ENCODE measurements around the gene LBP.

- no peak for TF ChIP-seq CTCF (IDR thresholded peaks at IDR 0.05; ENCODE audit: poor library complexity, severe bottlenecking)
- no peak for TF ChIP-seq POLR2AphosphoS5 (IDR thresholded peaks at IDR 0.05)
- TF ChIP-seq TAF1 (IDR thresholded peaks at IDR 0.05; ENCODE audit: low read depth): no peak
- no peak for TF ChIP-seq MXI1 (conservative IDR thresholded peaks at IDR 0.05; ENCODE audit: poor library complexity, severe bottlenecking)
- no peak for TF ChIP-seq RAD21 (conservative IDR thresholded peaks at IDR 0.05)
- TF ChIP-seq EP300 (conservative IDR thresholded peaks at IDR 0.05; ENCODE audit: poor library complexity, severe bottlenecking): no peak
- no peak for TF ChIP-seq EZH2 (IDR thresholded peaks at IDR 0.05; ENCODE audit: borderline replicate concordance, insufficient read depth, low read length, poor library complexity, severe bottlenecking)
- TF ChIP-seq REST (IDR thresholded peaks at IDR 0.05; ENCODE audit: borderline replicate concordance): no peak
Measured at GRCh38 chr20:38358556-38358955, 12.3 kb downstream of the LBP start.

Measured in neural cell (in vitro differentiated cells).